Panc1 (cell line): ENCODE data around the gene EGFL7. TPM values are rescaled to one million over a fixed set of nuclear protein-coding genes. Genes with fewer than 3 reads are reported as not detected.

Experiments
- ATAC-seq: fragments of 200-7000 bp; cut with Tn5 transposase; 2 replicates; pipeline ENCODE4 v1.9.1; 2020; ENCODE audit warnings: mild to moderate bottlenecking, moderate library complexity
- BruUV-seq: library from RNA; stranded (reverse); fragments of 400-500 nt; replicated peaks from 2 replicates; lab custom pipeline; 2021; lab: Mats Ljungman, UMichigan
- CTCF ChIA-PET: fragments of 300-600 bp; sonication (Branson Sonifier 250); formaldehyde crosslinking; loops from one replicate; lab custom pipeline; 2022; ENCODE audit warnings: antibody characterized with exemption; lab: Charles Lee
- POLR2A ChIA-PET: fragments of 300-600 bp; sonication (Branson Sonifier 250); formaldehyde crosslinking; loops from one replicate; lab custom pipeline; 2022; ENCODE audit warnings: antibody characterized with exemption; lab: Charles Lee
- DNase-seq: peaks from one replicate; pipeline ENCODE4 v3.0.0-alpha.2; 2010; ENCODE audit warnings: low read depth, low spot score
- H3K27ac ChIP-seq: 2 replicates; pipeline ENCODE4 v1.5.1; 2011; ENCODE audit warnings: mild to moderate bottlenecking, low read length, inconsistent platforms
- H3K27me3 ChIP-seq: fragments of 200-500 bp; sonication (Bioruptor generic); 2 replicates; pipeline ENCODE4 v1.6.0; 2014; ENCODE audit warnings: low read length, inconsistent platforms; ENCODE audit not compliant: control insufficient read depth, insufficient read depth
- H3K36me3 ChIP-seq: fragments of 200-500 bp; sonication (Bioruptor generic); 2 replicates; pipeline ENCODE4 v1.5.1; 2014; ENCODE audit warnings: inconsistent platforms, mild to moderate bottlenecking, low read length, moderate library complexity; ENCODE audit not compliant: control insufficient read depth, insufficient read depth
- H3K4me1 ChIP-seq: 2 replicates; pipeline ENCODE4 v1.5.1; 2011; ENCODE audit warnings: inconsistent platforms, mild to moderate bottlenecking, low read length, moderate library complexity; ENCODE audit not compliant: control insufficient read depth, insufficient read depth
- H3K4me3 ChIP-seq, 2 experiments: 2 replicates each; pipeline ENCODE4 v1.5.1; 2011 to 2012; ENCODE audit warnings: low read depth in 2 of 2, low read length in 2 of 2, mild to moderate bottlenecking in 2 of 2, inconsistent platforms in 1 of 2, moderate library complexity in 1 of 2
- H3K9me3 ChIP-seq: fragments of 200-500 bp; sonication (Bioruptor generic); 2 replicates; pipeline ENCODE4 v1.5.1; 2014; ENCODE audit warnings: low read depth, mild to moderate bottlenecking, inconsistent platforms, low read length, moderate library complexity; ENCODE audit not compliant: control insufficient read depth, insufficient read depth
- POLR2AphosphoS5 ChIP-seq: IDR thresholded peaks from 2 replicates; pipeline ENCODE4 v1.6.1; 2012; ENCODE audit warnings: mild to moderate bottlenecking, low read depth, low read length, moderate library complexity
- SIN3A ChIP-seq: IDR thresholded peaks from 2 replicates; pipeline ENCODE4 v1.6.1; 2012; ENCODE audit warnings: low read depth, mild to moderate bottlenecking, low read length, moderate library complexity, borderline replicate concordance; ENCODE audit not compliant: insufficient read depth
- TCF7L2 ChIP-seq: IDR thresholded peaks from 2 replicates; pipeline ENCODE4 v1.6.1; 2011; ENCODE audit warnings: mild to moderate bottlenecking, low read depth, low read length, inconsistent platforms
- in situ Hi-C: cut with HindIII; loops from 2 replicates; pipeline ENCODE4 v1.10.0; 2016; ENCODE audit warnings: low sequenced_read_pairs, low pct_unique_long_range_greater_than_20kb
- intact Hi-C: fragments of 100-400 bp; cut with micrococcal nuclease; formaldehyde crosslinking; loops from one replicate; pipeline ENCODE4 v1.10.0; 2022; ENCODE audit not compliant: unreplicated experiment
- total RNA-seq: library from RNA; stranded (reverse); gene quantifications from one replicate; pipeline ENCODE4 v1.2.1, GENCODE V29; 2021; ENCODE audit not compliant: unreplicated experiment
- TF ChIP-seq, protein P1 (sequence below), 2 experiments: IDR thresholded peaks; 2 replicates each; pipeline ENCODE4 v1.6.1; 2011 to 2012; ENCODE audit warnings: low read depth in 2 of 2, control low read depth in 1 of 2, low read length in 1 of 2, mild to moderate bottlenecking in 1 of 2, moderate library complexity in 1 of 2; ENCODE audit not compliant: insufficient read depth in 1 of 2
- TF ChIP-seq, protein P2 (sequence below): fragments of 450-650 bp; IDR thresholded peaks from 2 replicates; pipeline ENCODE4 v1.5.1; 2017; ENCODE audit warnings: mild to moderate bottlenecking

EGFL7 gene
- total RNA-seq, 1 experiment from 2014 or later: 42.3 TPM

DNA sequence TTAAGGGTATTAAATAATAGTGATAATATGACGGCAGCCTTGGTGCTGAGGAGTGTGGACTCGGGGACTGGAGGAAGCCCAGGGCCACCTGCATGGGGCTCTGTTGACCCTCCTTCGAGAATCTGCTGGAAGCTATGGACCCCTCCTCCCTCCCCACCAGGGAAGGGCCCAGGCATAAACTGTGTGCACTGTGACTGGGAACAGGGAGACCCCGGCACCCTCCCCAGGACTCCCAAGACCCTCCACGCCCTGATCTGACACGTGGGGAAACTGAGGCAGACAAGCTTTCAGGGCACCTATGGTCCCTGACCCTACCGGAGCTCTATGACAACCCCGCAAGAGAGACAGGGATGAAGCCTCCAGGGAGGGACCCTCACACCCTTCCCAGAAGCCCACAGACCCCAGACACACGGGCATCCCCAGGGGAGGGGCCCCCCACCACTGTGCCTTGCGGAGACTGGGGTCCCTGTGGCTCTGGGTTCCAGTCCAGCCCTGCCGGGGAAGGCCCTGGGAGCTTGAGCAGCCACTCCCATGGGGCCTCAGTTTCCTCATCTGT lies 6.5 kb upstream of the EGFL7 start:
- CTCF ChIA-PET: no interaction called here
- no peaks in the 10 kb centered on the region for H3K36me3 ChIP-seq
- H3K4me1 ChIP-seq: no peaks in the 10 kb centered on the region; the same call in 1 of the 2 replicates
- intact Hi-C loops (no loop called here), in situ Hi-C loops (no loop called here)
- H3K27me3 ChIP-seq: no peaks in the 10 kb centered on the region
- no peaks in the 10 kb centered on the region for H3K9me3 ChIP-seq
- TF ChIP-seq, protein P1, sequence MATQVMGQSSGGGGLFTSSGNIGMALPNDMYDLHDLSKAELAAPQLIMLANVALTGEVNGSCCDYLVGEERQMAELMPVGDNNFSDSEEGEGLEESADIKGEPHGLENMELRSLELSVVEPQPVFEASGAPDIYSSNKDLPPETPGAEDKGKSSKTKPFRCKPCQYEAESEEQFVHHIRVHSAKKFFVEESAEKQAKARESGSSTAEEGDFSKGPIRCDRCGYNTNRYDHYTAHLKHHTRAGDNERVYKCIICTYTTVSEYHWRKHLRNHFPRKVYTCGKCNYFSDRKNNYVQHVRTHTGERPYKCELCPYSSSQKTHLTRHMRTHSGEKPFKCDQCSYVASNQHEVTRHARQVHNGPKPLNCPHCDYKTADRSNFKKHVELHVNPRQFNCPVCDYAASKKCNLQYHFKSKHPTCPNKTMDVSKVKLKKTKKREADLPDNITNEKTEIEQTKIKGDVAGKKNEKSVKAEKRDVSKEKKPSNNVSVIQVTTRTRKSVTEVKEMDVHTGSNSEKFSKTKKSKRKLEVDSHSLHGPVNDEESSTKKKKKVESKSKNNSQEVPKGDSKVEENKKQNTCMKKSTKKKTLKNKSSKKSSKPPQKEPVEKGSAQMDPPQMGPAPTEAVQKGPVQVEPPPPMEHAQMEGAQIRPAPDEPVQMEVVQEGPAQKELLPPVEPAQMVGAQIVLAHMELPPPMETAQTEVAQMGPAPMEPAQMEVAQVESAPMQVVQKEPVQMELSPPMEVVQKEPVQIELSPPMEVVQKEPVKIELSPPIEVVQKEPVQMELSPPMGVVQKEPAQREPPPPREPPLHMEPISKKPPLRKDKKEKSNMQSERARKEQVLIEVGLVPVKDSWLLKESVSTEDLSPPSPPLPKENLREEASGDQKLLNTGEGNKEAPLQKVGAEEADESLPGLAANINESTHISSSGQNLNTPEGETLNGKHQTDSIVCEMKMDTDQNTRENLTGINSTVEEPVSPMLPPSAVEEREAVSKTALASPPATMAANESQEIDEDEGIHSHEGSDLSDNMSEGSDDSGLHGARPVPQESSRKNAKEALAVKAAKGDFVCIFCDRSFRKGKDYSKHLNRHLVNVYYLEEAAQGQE (IDR thresholded peaks at IDR 0.05; ENCODE audit: insufficient read depth in 1 of 2, low read depth in 2 of 2, low read length in 1 of 2): no peak
- TF ChIP-seq, protein P2, sequence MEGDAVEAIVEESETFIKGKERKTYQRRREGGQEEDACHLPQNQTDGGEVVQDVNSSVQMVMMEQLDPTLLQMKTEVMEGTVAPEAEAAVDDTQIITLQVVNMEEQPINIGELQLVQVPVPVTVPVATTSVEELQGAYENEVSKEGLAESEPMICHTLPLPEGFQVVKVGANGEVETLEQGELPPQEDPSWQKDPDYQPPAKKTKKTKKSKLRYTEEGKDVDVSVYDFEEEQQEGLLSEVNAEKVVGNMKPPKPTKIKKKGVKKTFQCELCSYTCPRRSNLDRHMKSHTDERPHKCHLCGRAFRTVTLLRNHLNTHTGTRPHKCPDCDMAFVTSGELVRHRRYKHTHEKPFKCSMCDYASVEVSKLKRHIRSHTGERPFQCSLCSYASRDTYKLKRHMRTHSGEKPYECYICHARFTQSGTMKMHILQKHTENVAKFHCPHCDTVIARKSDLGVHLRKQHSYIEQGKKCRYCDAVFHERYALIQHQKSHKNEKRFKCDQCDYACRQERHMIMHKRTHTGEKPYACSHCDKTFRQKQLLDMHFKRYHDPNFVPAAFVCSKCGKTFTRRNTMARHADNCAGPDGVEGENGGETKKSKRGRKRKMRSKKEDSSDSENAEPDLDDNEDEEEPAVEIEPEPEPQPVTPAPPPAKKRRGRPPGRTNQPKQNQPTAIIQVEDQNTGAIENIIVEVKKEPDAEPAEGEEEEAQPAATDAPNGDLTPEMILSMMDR: no peak
- TF ChIP-seq TCF7L2 (no peak), SIN3A (no peak), POLR2AphosphoS5 (no peak)
- BruUV-seq: no TSS peak
- DNase-seq: no peak
- no peak overlapping the region for H3K4me3 ChIP-seq
- POLR2A ChIA-PET: no interaction called here
- ATAC-seq: no peak
- H3K27ac ChIP-seq: no peak overlapping the region

- intact Hi-C loops (no loop called here), in situ Hi-C loops (no loop called here)
- no TSS peak for BruUV-seq
- ChIA-PET CTCF (no interaction called here), POLR2A (no interaction called here)
- TF ChIP-seq, protein P1 (IDR thresholded peaks at IDR 0.05; ENCODE audit: insufficient read depth in 1 of 2, low read depth in 2 of 2, low read length in 1 of 2): no peak
- TF ChIP-seq POLR2AphosphoS5 (no peak), TCF7L2 (no peak), SIN3A (no peak)
- TF ChIP-seq, protein P2: no peak
- no peaks in the 10 kb centered on the region for H3K36me3 ChIP-seq
- H3K27me3 ChIP-seq: no peaks in the 10 kb centered on the region
- no peaks in the 10 kb centered on the region; the same call in 1 of the 2 replicates for H3K4me1 ChIP-seq
- H3K9me3 ChIP-seq: no peaks in the 10 kb centered on the region
- ATAC-seq (no peak), DNase-seq (no peak)
- no peak overlapping the region for H3K27ac ChIP-seq
- no peak overlapping the region for H3K4me3 ChIP-seq
Observed at GRCh38 chr9:136656795-136657611, 5.7 kb upstream of the EGFL7 start.
